ENCODE data around the gene DNAH9.

DNA sequence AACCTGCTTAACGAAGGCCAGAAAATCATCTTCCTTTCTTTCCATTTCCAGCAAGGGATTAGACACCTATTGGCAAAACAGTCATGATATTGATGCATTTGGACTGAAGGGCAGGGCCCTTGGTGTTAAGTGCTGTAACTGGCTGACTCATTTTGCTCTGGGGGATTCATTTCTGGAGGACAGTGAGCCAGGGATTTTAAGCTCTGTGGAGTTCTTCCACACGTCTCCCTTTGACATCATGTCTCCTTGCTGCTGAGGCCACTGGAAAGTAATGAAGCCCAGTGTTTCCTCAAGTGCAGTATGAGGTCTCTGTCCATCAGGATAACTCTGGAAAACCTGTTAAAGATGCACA is 42.2 kb downstream of the DNAH9 start:
- TF ChIP-seq RNF2 (IDR thresholded peaks at IDR 0.05; ENCODE audit: borderline replicate concordance, low read depth, low read length, missing control alignments, poor library complexity, severe bottlenecking) = no peak
- TF ChIP-seq GTF2F1 (IDR thresholded peaks at IDR 0.05; ENCODE audit: borderline replicate concordance, low read depth, low read length) = no peak
- TF ChIP-seq CHD2 (IDR thresholded peaks at IDR 0.05; ENCODE audit: low read length) = no peak
- no peak for TF ChIP-seq ZNF274 (IDR thresholded peaks at IDR 0.05; ENCODE audit: borderline replicate concordance, extremely low read depth, low read length)
- no peak for TF ChIP-seq SUZ12 (IDR thresholded peaks at IDR 0.05; ENCODE audit: low read length)
- no peak for TF ChIP-seq CEBPB (IDR thresholded peaks at IDR 0.05; ENCODE audit: low read depth, low read length)
- TF ChIP-seq, protein P1, sequence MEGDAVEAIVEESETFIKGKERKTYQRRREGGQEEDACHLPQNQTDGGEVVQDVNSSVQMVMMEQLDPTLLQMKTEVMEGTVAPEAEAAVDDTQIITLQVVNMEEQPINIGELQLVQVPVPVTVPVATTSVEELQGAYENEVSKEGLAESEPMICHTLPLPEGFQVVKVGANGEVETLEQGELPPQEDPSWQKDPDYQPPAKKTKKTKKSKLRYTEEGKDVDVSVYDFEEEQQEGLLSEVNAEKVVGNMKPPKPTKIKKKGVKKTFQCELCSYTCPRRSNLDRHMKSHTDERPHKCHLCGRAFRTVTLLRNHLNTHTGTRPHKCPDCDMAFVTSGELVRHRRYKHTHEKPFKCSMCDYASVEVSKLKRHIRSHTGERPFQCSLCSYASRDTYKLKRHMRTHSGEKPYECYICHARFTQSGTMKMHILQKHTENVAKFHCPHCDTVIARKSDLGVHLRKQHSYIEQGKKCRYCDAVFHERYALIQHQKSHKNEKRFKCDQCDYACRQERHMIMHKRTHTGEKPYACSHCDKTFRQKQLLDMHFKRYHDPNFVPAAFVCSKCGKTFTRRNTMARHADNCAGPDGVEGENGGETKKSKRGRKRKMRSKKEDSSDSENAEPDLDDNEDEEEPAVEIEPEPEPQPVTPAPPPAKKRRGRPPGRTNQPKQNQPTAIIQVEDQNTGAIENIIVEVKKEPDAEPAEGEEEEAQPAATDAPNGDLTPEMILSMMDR (IDR thresholded peaks at IDR 0.05; ENCODE audit: control extremely low read depth in 1 of 3, insufficient read depth in 1 of 3, low read depth in 1 of 3, low read length in 3 of 3) = no peak
- TF ChIP-seq, protein P2, sequence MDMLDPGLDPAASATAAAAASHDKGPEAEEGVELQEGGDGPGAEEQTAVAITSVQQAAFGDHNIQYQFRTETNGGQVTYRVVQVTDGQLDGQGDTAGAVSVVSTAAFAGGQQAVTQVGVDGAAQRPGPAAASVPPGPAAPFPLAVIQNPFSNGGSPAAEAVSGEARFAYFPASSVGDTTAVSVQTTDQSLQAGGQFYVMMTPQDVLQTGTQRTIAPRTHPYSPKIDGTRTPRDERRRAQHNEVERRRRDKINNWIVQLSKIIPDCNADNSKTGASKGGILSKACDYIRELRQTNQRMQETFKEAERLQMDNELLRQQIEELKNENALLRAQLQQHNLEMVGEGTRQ (IDR thresholded peaks at IDR 0.05; ENCODE audit: low read length) = no peak
- TF ChIP-seq RAD21 (IDR thresholded peaks at IDR 0.05 in 1 of 2, conservative IDR thresholded peaks at IDR 0.05 in 1 of 2; ENCODE audit: low read depth in 2 of 2, low read length in 2 of 2) = no peak
- no peak for TF ChIP-seq CREB1 (IDR thresholded peaks at IDR 0.05)
- TF ChIP-seq EZH2 (IDR thresholded peaks at IDR 0.05; ENCODE audit: low read depth, low read length, severe bottlenecking) = no peak
- no peak for TF ChIP-seq MAFK (IDR thresholded peaks at IDR 0.05; ENCODE audit: low read depth, low read length)

Measured in H1 (cell line).